Neuronal stem cell (in vitro differentiated cells): ENCODE data around the gene KIF15.
"Not testable (repeated sequence)": the region's sequence is repeated elsewhere in the genome, so short reads cannot be mapped to it uniquely, and the experiment has no call there.

Source experiments
- DNase-seq: peaks from one replicate; pipeline ENCODE4 v3.0.0-alpha.2; 2013; ENCODE audit warnings: low spot score
- H2AFZ ChIP-seq: one replicate; pipeline ENCODE4 v1.6.1; 2013; ENCODE audit warnings: mild to moderate bottlenecking, low read length, inconsistent platforms
- H2AK5ac ChIP-seq: 2 replicates; pipeline ENCODE4 v1.6.1; 2013; ENCODE audit warnings: low read depth, mild to moderate bottlenecking, inconsistent platforms, low read length, moderate library complexity, mixed read lengths
- H2BK120ac ChIP-seq: 2 replicates; pipeline ENCODE4 v1.6.1; 2013; ENCODE audit warnings: low read depth, mild to moderate bottlenecking, inconsistent platforms, low read length, moderate library complexity, mixed read lengths
- H2BK12ac ChIP-seq: one replicate; pipeline ENCODE4 v1.6.1; 2013; ENCODE audit warnings: low read length, inconsistent platforms
- H2BK15ac ChIP-seq: 2 replicates; pipeline ENCODE4 v1.6.1; 2013; ENCODE audit warnings: mild to moderate bottlenecking, low read length, inconsistent platforms, mixed read lengths
- H2BK5ac ChIP-seq: one replicate; pipeline ENCODE4 v1.6.1; 2013; ENCODE audit warnings: inconsistent platforms, mild to moderate bottlenecking, low read length, moderate library complexity
- H3K14ac ChIP-seq: one replicate; pipeline ENCODE4 v1.6.1; 2013; ENCODE audit warnings: low read length, inconsistent platforms
- H3K18ac ChIP-seq: 2 replicates; pipeline ENCODE4 v1.6.1; 2013; ENCODE audit warnings: low read length, inconsistent platforms
- H3K23ac ChIP-seq: 2 replicates; pipeline ENCODE4 v1.6.1; 2013; ENCODE audit warnings: low read depth, mild to moderate bottlenecking, mixed read lengths, low read length, inconsistent platforms; ENCODE audit not compliant: poor library complexity
- H3K27ac ChIP-seq: replicated peaks from 3 replicates; pipeline ENCODE4 v1.5.1; 2013; ENCODE audit warnings: low read length, inconsistent platforms
- H3K27me3 ChIP-seq, 3 experiments: 2 replicates each; pipeline ENCODE4 v1.6.1; 2013; ENCODE audit warnings: low read length in 3 of 3, mild to moderate bottlenecking in 2 of 3, inconsistent platforms in 1 of 3, low read depth in 1 of 3, mixed read lengths in 1 of 3, moderate library complexity in 1 of 3; ENCODE audit not compliant: control insufficient read depth in 3 of 3, insufficient read depth in 3 of 3
- H3K36me3 ChIP-seq, 2 donors: replicated peaks in 1 of 2; 2 replicates each; pipeline ENCODE4 v1.6.1; 2013; ENCODE audit warnings: low read length in 2 of 2; ENCODE audit not compliant: control insufficient read depth in 2 of 2, insufficient read depth in 2 of 2
- H3K4ac ChIP-seq: 2 replicates; pipeline ENCODE4 v1.6.1; 2013; ENCODE audit warnings: inconsistent platforms, mild to moderate bottlenecking, low read length, moderate library complexity
- H3K4me1 ChIP-seq, 2 donors: 1 replicate in 1 of 2; 2 replicates in 1 of 2; pipeline ENCODE4 v1.6.1; 2013; ENCODE audit warnings: low read length in 2 of 2, low read depth in 1 of 2; ENCODE audit not compliant: control insufficient read depth in 2 of 2, insufficient read depth in 1 of 2
- H3K4me2 ChIP-seq: one replicate; pipeline ENCODE4 v1.6.1; 2013; ENCODE audit warnings: mild to moderate bottlenecking, low read length, inconsistent platforms; ENCODE audit not compliant: insufficient read depth, poor library complexity, severe bottlenecking
- H3K4me3 ChIP-seq, 2 donors: 2 replicates each; pipeline ENCODE4 v1.5.1; 2013; ENCODE audit warnings: low read length in 2 of 2, mild to moderate bottlenecking in 2 of 2, inconsistent platforms in 1 of 2, moderate library complexity in 1 of 2
- H3K79me1 ChIP-seq: one replicate; pipeline ENCODE4 v1.6.1; 2013; ENCODE audit warnings: low read depth, mild to moderate bottlenecking, inconsistent platforms, low read length, moderate library complexity
- H3K9ac ChIP-seq: one replicate; pipeline ENCODE4 v1.6.1; 2013; ENCODE audit warnings: mild to moderate bottlenecking, low read depth, low read length, inconsistent platforms; ENCODE audit not compliant: poor library complexity
- H3K9me3 ChIP-seq, 2 donors: replicated peaks in 1 of 2; 2 replicates each; pipeline versions ENCODE3 to v1.6.1; 2013; ENCODE audit warnings: low read length in 2 of 2, mild to moderate bottlenecking in 2 of 2, inconsistent platforms in 1 of 2, low read depth in 1 of 2, mixed read lengths in 1 of 2, moderate library complexity in 1 of 2; ENCODE audit not compliant: control insufficient read depth in 2 of 2, insufficient read depth in 1 of 2
- H4K8ac ChIP-seq: one replicate; pipeline ENCODE4 v1.6.1; 2013; ENCODE audit warnings: low read depth, mild to moderate bottlenecking, inconsistent platforms, low read length, moderate library complexity
- H4K91ac ChIP-seq: one replicate; pipeline ENCODE4 v1.6.1; 2013; ENCODE audit warnings: low read length, low read depth, mild to moderate bottlenecking, inconsistent platforms; ENCODE audit not compliant: poor library complexity
- WGBS, 2 donors: extraction: QIAGEN DNeasy Blood & Tissue Kit; methylation state at CpG; one replicate each; pipeline ENCODE4 v1.1.7; 2013; ENCODE audit warnings: missing lambda C conversion rate in 2 of 2, mixed read lengths in 1 of 2; ENCODE audit not compliant: insufficient read length in 2 of 2, insufficient replicate concordance in 1 of 2; ENCODE audit errors: extremely low coverage in 2 of 2; 5-methylcytosine and 5-hydroxymethylcytosine counted together

Gene KIF15

GRCh38 chr3:44803298-44803697 lies 41.7 kb downstream of the KIF15 start:
- H4K91ac ChIP-seq: no peak overlapping the region
- WGBS, 2 donors: no CpG with 5 or more reads among the region's 2 CpGs
- no peak overlapping the region for H3K4ac ChIP-seq
- no peak overlapping the region for H3K23ac ChIP-seq
- H3K14ac ChIP-seq: no peak overlapping the region
- H3K36me3 ChIP-seq: peaks cover 29 to 99% of the 10 kb centered on the region in 2 donors
- H3K79me1 ChIP-seq: no peaks in the 10 kb centered on the region
- H3K27ac ChIP-seq: no peak overlapping the region
- H2AFZ ChIP-seq: no peak overlapping the region
- no peak overlapping the region for H4K8ac ChIP-seq
- H3K4me2 ChIP-seq: no peak overlapping the region
- H2BK5ac ChIP-seq: no peak overlapping the region
- no peak overlapping the region for H2BK120ac ChIP-seq
- no peak overlapping the region for H2BK12ac ChIP-seq
- H3K9me3 ChIP-seq: peaks cover 0 to 2% of the 10 kb centered on the region in 2 donors
- DNase-seq: no peak
- H3K27me3 ChIP-seq: no peaks in the 10 kb centered on the region
- H3K9ac ChIP-seq: no peak overlapping the region
- no peak overlapping the region for H3K4me3 ChIP-seq
- no peaks in the 10 kb centered on the region for H3K4me1 ChIP-seq
- no peak overlapping the region for H2BK15ac ChIP-seq
- H2AK5ac ChIP-seq: no peak overlapping the region
- no peak overlapping the region for H3K18ac ChIP-seq

- Histone ChIP-seq H3K23ac (no peak overlapping the region), H3K4me2 (no peak overlapping the region), H3K27me3 (no peaks in the 10 kb centered on the region), H2BK5ac (no peak overlapping the region), H2AFZ (no peak overlapping the region), H3K9me3 (no peaks in the 10 kb centered on the region), H3K4me1 (no peaks in the 10 kb centered on the region), H3K36me3 (peaks cover 20 to 98% of the 10 kb centered on the region in 2 donors), H3K4ac (no peak overlapping the region), H3K79me1 (no peaks in the 10 kb centered on the region), H3K18ac (no peak overlapping the region), H2BK120ac (no peak overlapping the region), H4K8ac (no peak overlapping the region), H3K27ac (no peak overlapping the region), H2BK12ac (no peak overlapping the region), H3K14ac (no peak overlapping the region), H3K9ac (no peak overlapping the region), H2BK15ac (no peak overlapping the region), H2AK5ac (no peak overlapping the region), H4K91ac (no peak overlapping the region), H3K4me3 (no peak overlapping the region)
- WGBS, 2 donors: no CpG with 5 or more reads among the region's 2 CpGs
- no peak for DNase-seq
Observed at GRCh38 chr3:44805960-44806359, 44.4 kb downstream of the KIF15 start.

GRCh38 chr3:44814751-44815150 lies 53.2 kb downstream of the KIF15 start:
- H3K4me3 ChIP-seq: no peak overlapping the region
- H3K23ac ChIP-seq: no peak overlapping the region
- no peak overlapping the region for H2AK5ac ChIP-seq
- H3K4me2 ChIP-seq: no peak overlapping the region
- H2BK5ac ChIP-seq: no peak overlapping the region
- no peak overlapping the region for H3K9ac ChIP-seq
- peaks cover 19 to 69% of the 10 kb centered on the region in 2 donors for H3K36me3 ChIP-seq
- no peak overlapping the region for H2AFZ ChIP-seq
- no peak overlapping the region for H2BK15ac ChIP-seq
- H2BK12ac ChIP-seq: no peak overlapping the region
- no peak overlapping the region for H4K91ac ChIP-seq
- DNase-seq: no peak
- no CpG with 5 or more reads among the region's 6 CpGs for WGBS, 2 donors
- no peaks in the 10 kb centered on the region for H3K4me1 ChIP-seq
- H3K79me1 ChIP-seq: no peaks in the 10 kb centered on the region
- no peak overlapping the region for H3K4ac ChIP-seq
- no peak overlapping the region for H3K27ac ChIP-seq
- H2BK120ac ChIP-seq: no peak overlapping the region
- no peak overlapping the region for H3K18ac ChIP-seq
- peaks cover 0 to 8% of the 10 kb centered on the region in 2 donors for H3K9me3 ChIP-seq
- H4K8ac ChIP-seq: no peak overlapping the region
- no peak overlapping the region for H3K14ac ChIP-seq
- H3K27me3 ChIP-seq: no peaks in the 10 kb centered on the region

- WGBS, 2 donors: no CpG with 5 or more reads among the region's 2 CpGs
- H3K4me1 ChIP-seq, H3K18ac ChIP-seq: not testable (repeated sequence)
Observed at GRCh38 chr3:44816334-44816733, 54.7 kb downstream of the KIF15 start.

More at GRCh38 chr3:44816334-44816733, 54.7 kb downstream of the KIF15 start:
- not testable (repeated sequence) for H3K79me1 ChIP-seq, H2AK5ac ChIP-seq, H2BK15ac ChIP-seq, H3K27me3 ChIP-seq, H3K4me2 ChIP-seq, H3K27ac ChIP-seq, H4K91ac ChIP-seq, H2BK5ac ChIP-seq, H2AFZ ChIP-seq, DNase-seq, H3K23ac ChIP-seq, H3K4ac ChIP-seq, H2BK120ac ChIP-seq, H3K9me3 ChIP-seq, H2BK12ac ChIP-seq, H3K9ac ChIP-seq, H3K4me3 ChIP-seq, H4K8ac ChIP-seq, H3K14ac ChIP-seq
- peaks cover 17 to 54% of the 10 kb centered on the region in 2 donors for H3K36me3 ChIP-seq
